Hepatocyte (in vitro differentiated cells): ENCODE results near the gene ACOXL.

ENCODE experiments used
- EZH2 ChIP-seq: fragments of 200-600 bp; sonication (generic); IDR thresholded peaks from 2 replicates; pipeline ENCODE4 v1.6.1; 2016; ENCODE audit warnings: antibody characterized with exemption, mild to moderate bottlenecking, borderline replicate concordance
- TF ChIP-seq, protein P1 (sequence below): fragments of 200-600 bp; sonication (generic); IDR thresholded peaks from 2 replicates; pipeline ENCODE4 v1.5.1; 2016; ENCODE audit warnings: antibody characterized with exemption, mild to moderate bottlenecking; ENCODE audit not compliant: poor library complexity

DNA sequence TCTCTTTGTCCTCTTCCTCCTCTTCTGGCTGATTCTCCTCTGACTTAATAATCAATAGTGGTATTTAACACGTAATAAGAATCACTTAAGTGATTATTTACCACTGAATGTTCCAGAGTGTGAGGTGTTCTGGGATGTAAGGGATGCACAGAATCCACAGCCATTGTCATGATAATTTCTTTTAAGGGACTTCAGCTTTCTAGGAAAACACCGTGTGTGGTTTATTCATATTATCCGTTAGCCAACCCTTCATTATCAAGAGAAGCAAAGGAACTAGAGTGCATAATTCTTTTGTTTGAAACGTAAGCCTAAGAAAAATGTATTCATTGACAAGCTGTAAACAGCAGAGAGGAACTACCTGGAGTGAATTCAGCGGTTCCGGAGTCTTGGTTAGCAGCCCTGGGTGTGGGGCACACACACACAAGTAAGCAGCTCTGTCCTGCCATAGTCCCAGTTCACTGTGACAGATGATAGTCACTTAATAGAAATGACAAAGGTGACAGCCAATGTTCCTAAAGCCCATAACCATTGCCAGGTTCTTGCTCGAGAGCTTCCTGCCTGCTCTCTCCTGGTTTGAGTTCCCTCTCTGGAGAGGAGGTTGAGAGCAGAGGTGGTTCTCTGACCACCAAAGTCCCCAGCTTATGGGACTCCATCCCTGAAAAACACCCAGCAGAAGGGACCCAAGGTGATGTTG is 101.9 kb downstream of the ACOXL start:
- TF ChIP-seq, protein P1, sequence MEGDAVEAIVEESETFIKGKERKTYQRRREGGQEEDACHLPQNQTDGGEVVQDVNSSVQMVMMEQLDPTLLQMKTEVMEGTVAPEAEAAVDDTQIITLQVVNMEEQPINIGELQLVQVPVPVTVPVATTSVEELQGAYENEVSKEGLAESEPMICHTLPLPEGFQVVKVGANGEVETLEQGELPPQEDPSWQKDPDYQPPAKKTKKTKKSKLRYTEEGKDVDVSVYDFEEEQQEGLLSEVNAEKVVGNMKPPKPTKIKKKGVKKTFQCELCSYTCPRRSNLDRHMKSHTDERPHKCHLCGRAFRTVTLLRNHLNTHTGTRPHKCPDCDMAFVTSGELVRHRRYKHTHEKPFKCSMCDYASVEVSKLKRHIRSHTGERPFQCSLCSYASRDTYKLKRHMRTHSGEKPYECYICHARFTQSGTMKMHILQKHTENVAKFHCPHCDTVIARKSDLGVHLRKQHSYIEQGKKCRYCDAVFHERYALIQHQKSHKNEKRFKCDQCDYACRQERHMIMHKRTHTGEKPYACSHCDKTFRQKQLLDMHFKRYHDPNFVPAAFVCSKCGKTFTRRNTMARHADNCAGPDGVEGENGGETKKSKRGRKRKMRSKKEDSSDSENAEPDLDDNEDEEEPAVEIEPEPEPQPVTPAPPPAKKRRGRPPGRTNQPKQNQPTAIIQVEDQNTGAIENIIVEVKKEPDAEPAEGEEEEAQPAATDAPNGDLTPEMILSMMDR = no peak
- TF ChIP-seq EZH2 = no peak
